Lower leg skin (tissue), 4 donors: ENCODE measurements around the gene SIN3B. TPM values are rescaled to one million over a fixed set of nuclear protein-coding genes. Genes with fewer than 3 reads are reported as not detected.

Experiments used
- DNase-seq, 2 donors: peaks; one replicate each; pipeline ENCODE4 v3.0.0-alpha.2; 2019; ENCODE audit warnings: low spot score in 2 of 2
- H3K4me3 ChIP-seq: fragments of 200-600 bp; sonication (generic); 2 replicates; pipeline ENCODE4 v1.5.1; 2017; ENCODE audit warnings: mild to moderate bottlenecking, low read depth; ENCODE audit not compliant: poor library complexity, severe bottlenecking
- POLR2A ChIP-seq, 2 donors: fragments of 450-650 bp; IDR thresholded peaks; one replicate each; pipeline ENCODE4 v1.6.1; 2016 to 2017; ENCODE audit warnings: antibody characterized with exemption in 2 of 2, mild to moderate bottlenecking in 1 of 2, moderate library complexity in 1 of 2
- WGBS, 2 donors: methylation state at CpG; one replicate each; pipeline ENCODE4 v1.1.5; 2018; 5-methylcytosine and 5-hydroxymethylcytosine counted together
- intact Hi-C: fragments of 100-400 bp; cut with DNase I; formaldehyde crosslinking; loops from one replicate; pipeline ENCODE4 v1.15.0; 2023; ENCODE audit warnings: low total_unique reads
- total RNA-seq, 4 donors: library from RNA; depleted of rRNA; stranded (reverse); fragments of >200 nt; gene quantifications; one replicate each; pipeline ENCODE4 v1.1.0, GENCODE V29; 2016
- TF ChIP-seq, protein P1 (sequence below), 3 donors: fragments of 450-650 bp; IDR thresholded peaks; one replicate each; pipeline ENCODE4 v1.5.1; 2016; ENCODE audit warnings: antibody characterized with exemption in 3 of 3, mild to moderate bottlenecking in 3 of 3, moderate library complexity in 2 of 3

Gene SIN3B
- total RNA-seq, 4 donors from 2014 or later, result 26.3 to 54.4 (median 40.1) TPM

DNA sequence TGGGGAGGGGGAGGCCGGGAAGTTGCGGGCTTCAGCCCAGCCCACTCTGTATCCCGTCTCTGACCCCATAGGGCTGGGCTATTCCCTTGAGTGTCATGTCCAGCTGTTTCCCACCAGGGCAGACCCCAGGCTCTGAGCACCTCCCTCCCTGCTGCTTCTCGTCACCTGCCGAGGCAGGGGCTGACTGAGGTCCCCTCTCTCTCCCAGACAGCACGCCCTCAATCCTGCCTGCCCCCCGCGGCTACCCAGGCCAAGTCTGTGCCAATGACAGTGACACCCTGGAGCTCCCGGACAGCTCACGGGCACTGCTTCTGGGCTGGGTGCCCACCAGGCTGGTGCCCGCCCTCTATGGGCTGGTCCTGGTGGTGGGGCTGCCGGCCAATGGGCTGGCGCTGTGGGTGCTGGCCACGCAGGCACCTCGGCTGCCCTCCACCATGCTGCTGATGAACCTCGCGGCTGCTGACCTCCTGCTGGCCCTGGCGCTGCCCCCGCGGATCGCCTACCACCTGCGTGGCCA lies 60.2 kb downstream of the SIN3B start:
- intact Hi-C loops, result no loop called here
- no peak for TF ChIP-seq POLR2A (IDR thresholded peaks at IDR 0.05)
- TF ChIP-seq, protein P1, sequence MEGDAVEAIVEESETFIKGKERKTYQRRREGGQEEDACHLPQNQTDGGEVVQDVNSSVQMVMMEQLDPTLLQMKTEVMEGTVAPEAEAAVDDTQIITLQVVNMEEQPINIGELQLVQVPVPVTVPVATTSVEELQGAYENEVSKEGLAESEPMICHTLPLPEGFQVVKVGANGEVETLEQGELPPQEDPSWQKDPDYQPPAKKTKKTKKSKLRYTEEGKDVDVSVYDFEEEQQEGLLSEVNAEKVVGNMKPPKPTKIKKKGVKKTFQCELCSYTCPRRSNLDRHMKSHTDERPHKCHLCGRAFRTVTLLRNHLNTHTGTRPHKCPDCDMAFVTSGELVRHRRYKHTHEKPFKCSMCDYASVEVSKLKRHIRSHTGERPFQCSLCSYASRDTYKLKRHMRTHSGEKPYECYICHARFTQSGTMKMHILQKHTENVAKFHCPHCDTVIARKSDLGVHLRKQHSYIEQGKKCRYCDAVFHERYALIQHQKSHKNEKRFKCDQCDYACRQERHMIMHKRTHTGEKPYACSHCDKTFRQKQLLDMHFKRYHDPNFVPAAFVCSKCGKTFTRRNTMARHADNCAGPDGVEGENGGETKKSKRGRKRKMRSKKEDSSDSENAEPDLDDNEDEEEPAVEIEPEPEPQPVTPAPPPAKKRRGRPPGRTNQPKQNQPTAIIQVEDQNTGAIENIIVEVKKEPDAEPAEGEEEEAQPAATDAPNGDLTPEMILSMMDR (IDR thresholded peaks at IDR 0.05), result no peak
- H3K4me3 ChIP-seq, result no peak overlapping the region
- DNase-seq, result no peak
- 38 to 44% methylated on average over 9 to 13 of the region's 22 CpGs for WGBS, 2 donors

- TF ChIP-seq POLR2A (IDR thresholded peaks at IDR 0.05), result no peak
- TF ChIP-seq, protein P1 (IDR thresholded peaks at IDR 0.05), result no peak
- no peak overlapping the region for H3K4me3 ChIP-seq
- no peak for DNase-seq
- WGBS, 2 donors, result 94% methylated on average over 37 to 46 of the region's 48 CpGs
- intact Hi-C loops, result no loop called here
These were observed 60.8 kb downstream of the SIN3B start for GRCh38 chr19:16889883-16890460.

DNA sequence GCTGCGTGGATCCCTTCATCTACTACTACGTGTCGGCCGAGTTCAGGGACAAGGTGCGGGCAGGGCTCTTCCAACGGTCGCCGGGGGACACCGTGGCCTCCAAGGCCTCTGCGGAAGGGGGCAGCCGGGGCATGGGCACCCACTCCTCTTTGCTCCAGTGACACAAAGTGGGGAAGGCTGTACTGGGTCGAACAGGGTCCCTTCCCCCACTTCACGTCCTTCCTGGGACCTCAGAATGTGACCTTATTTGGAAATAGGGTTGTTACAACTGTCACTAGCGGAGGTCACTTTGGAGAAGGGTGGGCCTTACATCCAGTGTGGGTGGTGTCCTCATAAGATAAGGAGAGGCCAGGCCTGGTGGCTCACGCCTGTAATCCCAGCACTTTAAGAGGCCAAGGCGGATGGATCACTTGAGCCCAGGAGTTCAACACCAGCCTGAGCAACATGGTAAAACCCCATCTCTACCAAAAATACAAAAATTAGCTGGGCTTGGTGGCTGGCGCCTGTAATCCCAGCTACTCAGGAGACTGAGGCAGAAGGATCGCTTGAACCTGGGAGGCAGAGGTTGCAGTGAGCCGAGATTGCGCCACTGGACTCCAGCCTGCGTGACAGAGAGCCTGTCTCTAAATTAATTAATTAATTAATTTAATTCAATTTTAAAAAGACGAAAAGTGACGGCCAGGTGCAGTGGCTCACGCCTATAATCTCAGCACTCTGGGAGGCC lies 61.4 kb downstream of the SIN3B start:
- 89 to 90% methylated on average over 21 to 24 of the region's 24 CpGs for WGBS, 2 donors
- intact Hi-C loops, result no loop called here
- H3K4me3 ChIP-seq, result no peak overlapping the region
- no peak for DNase-seq
- TF ChIP-seq, protein P1 (IDR thresholded peaks at IDR 0.05), result no peak
- TF ChIP-seq POLR2A (IDR thresholded peaks at IDR 0.05), result no peak

- TF ChIP-seq, protein P1 (IDR thresholded peaks at IDR 0.05), result no peak
- TF ChIP-seq POLR2A (IDR thresholded peaks at IDR 0.05), result no peak
- DNase-seq, result no peak
- intact Hi-C loops, result no loop called here
- H3K4me3 ChIP-seq, result no peak overlapping the region
- 78 to 84% methylated on average over 12 of the region's 12 CpGs for WGBS, 2 donors
These were observed 62.6 kb downstream of the SIN3B start for GRCh38 chr19:16891696-16892382.

GRCh38 chr19:16892436-16892835 lies 63.2 kb downstream of the SIN3B start:
- TF ChIP-seq POLR2A (IDR thresholded peaks at IDR 0.05), result no peak
- TF ChIP-seq, protein P1 (IDR thresholded peaks at IDR 0.05), result no peak
- H3K4me3 ChIP-seq, result no peak overlapping the region
- intact Hi-C loops, result no loop called here
- WGBS, 2 donors, result 54 to 60% methylated on average over 4 of the region's 4 CpGs
- DNase-seq, result no peak
